ENCODE results near the gene MYZAP. TPM values are rescaled to one million over a fixed set of nuclear protein-coding genes. Genes with fewer than 3 reads are reported as not detected.

Gene MYZAP
- polyA plus RNA-seq, 1 donor (not counting 4 experiments of a cell fraction or from before 2014, with no cell fraction given): 1.8 TPM

DNA sequence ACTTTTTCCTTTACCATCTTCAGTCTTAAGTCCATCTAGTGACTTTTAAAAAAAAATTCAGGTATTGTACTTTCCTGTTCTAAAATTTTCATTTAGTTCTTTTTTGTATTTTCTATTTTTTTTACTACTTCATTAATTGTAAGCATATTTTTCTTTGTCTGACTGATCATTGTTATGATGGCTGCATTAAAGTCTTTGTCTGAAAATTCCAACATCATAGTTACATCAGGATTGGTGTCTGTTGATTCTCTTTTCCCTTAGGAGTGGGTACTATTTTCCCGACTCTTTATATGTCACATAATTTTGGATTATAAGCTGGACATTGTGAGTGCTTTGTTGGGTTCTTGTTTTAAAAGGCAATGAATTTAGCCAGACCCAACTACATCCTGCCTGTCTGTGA is 79.9 kb downstream of the MYZAP start:
- Histone ChIP-seq H3K27ac (ENCODE audit: control insufficient read depth, insufficient read depth, low read length) (no peak overlapping the region), H3K9me1 (ENCODE audit: control insufficient read depth, extremely low read depth, insufficient read depth, low read length) (no peaks in the 10 kb centered on the region), H3K4me1 (ENCODE audit: control insufficient read depth, extremely low read depth, insufficient read depth, low read length) (peaks cover 12% of the 10 kb centered on the region), H3K36me3 (ENCODE audit: control insufficient read depth in 2 of 2, extremely low read depth in 1 of 2, insufficient read depth in 2 of 2, low read length in 2 of 2) (no peaks in the 10 kb centered on the region), H3K79me2 (ENCODE audit: control insufficient read depth, insufficient read depth, low read length) (no peaks in the 10 kb centered on the region), H2AFZ (ENCODE audit: control insufficient read depth, low read length) (no peak overlapping the region), H3K9ac (ENCODE audit: control insufficient read depth, extremely low read depth, insufficient read depth, low read length) (no peak overlapping the region), H4K20me1 (ENCODE audit: control insufficient read depth, extremely low read depth, insufficient read depth, low read length) (no peaks in the 10 kb centered on the region), H3K27me3 (ENCODE audit: control insufficient read depth, extremely low read depth, insufficient read depth, low read length) (no peaks in the 10 kb centered on the region), H3K9me3 (ENCODE audit: control insufficient read depth, low read depth, low read length) (no peaks in the 10 kb centered on the region), H3K4me2 (ENCODE audit: control insufficient read depth, extremely low read depth, insufficient read depth, low read depth, low read length) (no peak overlapping the region), H3K4me3 (ENCODE audit: control insufficient read depth in 2 of 3, extremely low read depth in 1 of 3, insufficient read depth in 2 of 3, low read depth in 1 of 3, low read length in 3 of 3) (no peak overlapping the region)
- DNase-seq (ENCODE audit: low read depth, low spot score) (no peak), FAIRE-seq (no peak)
- dilution Hi-C loops (cut with MboI; ENCODE audit: extremely low pct_ligation_motif_present, low sequenced_read_pairs): no loop called here
- TF ChIP-seq CTCF (optimal IDR thresholded peaks at IDR 0.05 in 1 of 3, IDR thresholded peaks at IDR 0.05 in 1 of 3, conservative IDR thresholded peaks at IDR 0.05 in 1 of 3; ENCODE audit: extremely low read depth in 1 of 3, insufficient read depth in 2 of 3, low read length in 3 of 3) (no peak), EZH2 (IDR thresholded peaks at IDR 0.05; ENCODE audit: low read length) (no peak)

GRCh38 chr15:57675481-57676181 is 83.9 kb downstream of the MYZAP start:
- no peak for TF ChIP-seq CTCF (optimal IDR thresholded peaks at IDR 0.05 in 1 of 3, IDR thresholded peaks at IDR 0.05 in 1 of 3, conservative IDR thresholded peaks at IDR 0.05 in 1 of 3; ENCODE audit: extremely low read depth in 1 of 3, insufficient read depth in 2 of 3, low read length in 3 of 3)
- no peak for TF ChIP-seq EZH2 (IDR thresholded peaks at IDR 0.05; ENCODE audit: low read length)
- Histone ChIP-seq H3K4me1 (ENCODE audit: control insufficient read depth, extremely low read depth, insufficient read depth, low read length) (peaks cover 18% of the 10 kb centered on the region), H3K9me1 (ENCODE audit: control insufficient read depth, extremely low read depth, insufficient read depth, low read length) (no peaks in the 10 kb centered on the region), H3K9ac (ENCODE audit: control insufficient read depth, extremely low read depth, insufficient read depth, low read length) (no peak overlapping the region), H4K20me1 (ENCODE audit: control insufficient read depth, extremely low read depth, insufficient read depth, low read length) (no peaks in the 10 kb centered on the region), H3K36me3 (ENCODE audit: control insufficient read depth in 2 of 2, extremely low read depth in 1 of 2, insufficient read depth in 2 of 2, low read length in 2 of 2) (no peaks in the 10 kb centered on the region), H3K4me3 (ENCODE audit: control insufficient read depth in 2 of 3, extremely low read depth in 1 of 3, insufficient read depth in 2 of 3, low read depth in 1 of 3, low read length in 3 of 3) (no peak overlapping the region), H3K79me2 (ENCODE audit: control insufficient read depth, insufficient read depth, low read length) (no peaks in the 10 kb centered on the region), H3K9me3 (ENCODE audit: control insufficient read depth, low read depth, low read length) (no peaks in the 10 kb centered on the region), H2AFZ (ENCODE audit: control insufficient read depth, low read length) (no peak overlapping the region), H3K27ac (ENCODE audit: control insufficient read depth, insufficient read depth, low read length) (no peak overlapping the region), H3K4me2 (ENCODE audit: control insufficient read depth, extremely low read depth, insufficient read depth, low read depth, low read length) (no peak overlapping the region), H3K27me3 (ENCODE audit: control insufficient read depth, extremely low read depth, insufficient read depth, low read length) (no peaks in the 10 kb centered on the region)
- FAIRE-seq (peak; percentile 90), DNase-seq (ENCODE audit: low read depth, low spot score) (no peak)
- dilution Hi-C loops (cut with MboI; ENCODE audit: extremely low pct_ligation_motif_present, low sequenced_read_pairs): no loop called here
